Loucy (cell line): ENCODE data around the gene ARMCX5.

ENCODE experiments used
- EZH2phosphoT487 ChIP-seq: fragments of 200-600 bp; IDR thresholded peaks from 2 replicates; pipeline ENCODE4 v1.6.1; 2018; ENCODE audit warnings: antibody characterized with exemption, mild to moderate bottlenecking, moderate library complexity, borderline replicate concordance
- TF ChIP-seq, protein P1 (sequence below): fragments of 200-600 bp; sonication (generic); conservative IDR thresholded peaks from 2 replicates; pipeline ENCODE4 v1.5.1; 2014; ENCODE audit warnings: mild to moderate bottlenecking, antibody characterized with exemption, low read length

DNA sequence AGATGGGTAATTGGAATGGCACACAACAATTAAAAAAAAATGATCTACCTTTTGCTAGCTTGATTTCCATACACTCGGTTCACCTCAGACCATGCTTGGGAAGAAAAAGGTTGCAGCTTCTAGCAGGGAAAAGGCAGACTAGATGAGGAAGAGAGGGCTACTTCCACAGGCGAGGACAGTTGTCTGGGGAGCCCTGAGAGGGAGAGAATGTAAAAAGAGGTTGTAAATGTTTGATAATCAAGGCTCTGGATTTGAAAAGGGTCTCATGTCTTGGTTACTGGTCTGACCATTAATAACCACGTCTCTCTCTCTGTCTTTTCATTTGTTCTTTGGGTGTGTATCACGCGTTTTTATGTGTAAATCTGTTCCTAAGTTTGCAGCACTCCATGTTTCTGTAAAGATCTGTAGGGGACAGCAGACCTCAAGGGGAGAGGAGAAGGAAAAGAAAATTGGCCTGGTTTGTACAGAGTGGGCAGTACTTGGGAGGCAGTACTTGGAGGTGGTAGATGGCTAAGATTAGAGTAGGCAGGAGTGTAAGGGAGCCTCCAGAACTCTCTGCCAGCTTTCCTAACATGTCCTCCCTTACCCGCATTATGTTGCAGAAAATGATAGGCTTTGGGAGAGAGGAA lies 750 bp downstream of the ARMCX5 start:
- TF ChIP-seq, protein P1, sequence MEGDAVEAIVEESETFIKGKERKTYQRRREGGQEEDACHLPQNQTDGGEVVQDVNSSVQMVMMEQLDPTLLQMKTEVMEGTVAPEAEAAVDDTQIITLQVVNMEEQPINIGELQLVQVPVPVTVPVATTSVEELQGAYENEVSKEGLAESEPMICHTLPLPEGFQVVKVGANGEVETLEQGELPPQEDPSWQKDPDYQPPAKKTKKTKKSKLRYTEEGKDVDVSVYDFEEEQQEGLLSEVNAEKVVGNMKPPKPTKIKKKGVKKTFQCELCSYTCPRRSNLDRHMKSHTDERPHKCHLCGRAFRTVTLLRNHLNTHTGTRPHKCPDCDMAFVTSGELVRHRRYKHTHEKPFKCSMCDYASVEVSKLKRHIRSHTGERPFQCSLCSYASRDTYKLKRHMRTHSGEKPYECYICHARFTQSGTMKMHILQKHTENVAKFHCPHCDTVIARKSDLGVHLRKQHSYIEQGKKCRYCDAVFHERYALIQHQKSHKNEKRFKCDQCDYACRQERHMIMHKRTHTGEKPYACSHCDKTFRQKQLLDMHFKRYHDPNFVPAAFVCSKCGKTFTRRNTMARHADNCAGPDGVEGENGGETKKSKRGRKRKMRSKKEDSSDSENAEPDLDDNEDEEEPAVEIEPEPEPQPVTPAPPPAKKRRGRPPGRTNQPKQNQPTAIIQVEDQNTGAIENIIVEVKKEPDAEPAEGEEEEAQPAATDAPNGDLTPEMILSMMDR: no peak
- no peak for TF ChIP-seq EZH2phosphoT487
